NCI-H2081 treated with DMSO at 0.1 percent for 48 hours (cell line): ENCODE measurements around the gene SOST.

Experiments
- DNase-seq: peaks from one replicate; lab custom pipeline; 2025; lab: John Stamatoyannopoulos, UW

Gene SOST

DNA sequence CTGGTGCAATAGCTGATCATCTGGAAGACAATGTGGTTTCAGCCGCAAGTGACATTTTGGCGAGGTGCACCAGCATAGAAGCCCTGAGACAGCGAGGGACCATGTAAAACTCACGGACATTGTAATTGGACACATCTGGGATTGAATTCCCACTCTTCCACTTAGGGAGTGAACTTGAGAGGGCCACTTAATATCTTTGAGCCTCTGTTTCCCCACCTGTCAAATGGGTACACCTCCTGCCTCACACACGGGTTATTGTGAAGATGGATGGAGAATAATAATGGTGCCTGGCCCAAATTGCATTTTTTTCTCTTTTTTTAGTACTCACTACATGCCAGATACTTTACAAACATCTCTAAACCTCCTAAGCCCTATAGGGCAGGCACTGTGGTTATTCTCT is 51.4 kb downstream of the SOST start:
- DNase-seq, result no peak

DNA sequence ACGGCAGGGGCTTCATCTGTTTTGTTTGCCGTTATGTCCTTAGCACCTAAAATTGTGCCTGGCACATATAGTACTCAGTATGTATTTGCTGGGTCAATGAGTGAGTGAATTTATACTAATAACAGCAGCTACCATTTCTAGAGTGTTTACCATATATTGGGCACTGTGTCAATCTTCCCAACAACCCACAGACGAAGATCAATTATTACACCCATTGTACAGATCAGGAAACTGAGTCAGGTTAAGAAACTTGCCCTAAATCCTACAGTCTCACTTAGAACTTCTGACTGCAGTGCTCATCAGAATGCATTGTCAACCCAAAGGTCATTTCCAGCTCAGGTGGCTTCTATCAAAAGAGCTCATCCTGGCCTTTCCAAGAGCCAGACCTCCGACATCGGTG is 52.4 kb downstream of the SOST start:
- no peak for DNase-seq
